ENCODE measurements around the gene GALC.

DNA sequence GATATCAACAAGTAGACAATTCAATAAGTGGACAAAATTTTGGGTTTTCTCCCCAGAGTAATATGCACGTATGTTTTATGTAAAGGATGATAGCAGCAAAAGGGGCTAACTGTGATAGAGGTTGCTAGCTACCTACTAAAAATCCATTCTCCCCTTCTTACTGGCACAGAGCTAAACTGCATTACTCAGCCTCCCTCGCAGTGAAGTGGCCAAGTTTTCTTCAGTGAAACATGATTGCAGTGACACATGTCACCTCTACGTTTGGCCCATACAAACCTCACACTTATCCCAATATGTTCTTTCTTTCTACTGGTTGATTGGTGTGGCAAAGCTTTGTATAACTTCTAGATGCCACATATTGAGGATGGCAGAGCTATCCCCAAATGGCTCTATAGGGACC lies 46.2 kb upstream of the GALC start:
- TF ChIP-seq, protein P1, sequence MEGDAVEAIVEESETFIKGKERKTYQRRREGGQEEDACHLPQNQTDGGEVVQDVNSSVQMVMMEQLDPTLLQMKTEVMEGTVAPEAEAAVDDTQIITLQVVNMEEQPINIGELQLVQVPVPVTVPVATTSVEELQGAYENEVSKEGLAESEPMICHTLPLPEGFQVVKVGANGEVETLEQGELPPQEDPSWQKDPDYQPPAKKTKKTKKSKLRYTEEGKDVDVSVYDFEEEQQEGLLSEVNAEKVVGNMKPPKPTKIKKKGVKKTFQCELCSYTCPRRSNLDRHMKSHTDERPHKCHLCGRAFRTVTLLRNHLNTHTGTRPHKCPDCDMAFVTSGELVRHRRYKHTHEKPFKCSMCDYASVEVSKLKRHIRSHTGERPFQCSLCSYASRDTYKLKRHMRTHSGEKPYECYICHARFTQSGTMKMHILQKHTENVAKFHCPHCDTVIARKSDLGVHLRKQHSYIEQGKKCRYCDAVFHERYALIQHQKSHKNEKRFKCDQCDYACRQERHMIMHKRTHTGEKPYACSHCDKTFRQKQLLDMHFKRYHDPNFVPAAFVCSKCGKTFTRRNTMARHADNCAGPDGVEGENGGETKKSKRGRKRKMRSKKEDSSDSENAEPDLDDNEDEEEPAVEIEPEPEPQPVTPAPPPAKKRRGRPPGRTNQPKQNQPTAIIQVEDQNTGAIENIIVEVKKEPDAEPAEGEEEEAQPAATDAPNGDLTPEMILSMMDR (IDR thresholded peaks at IDR 0.05; ENCODE audit: insufficient read depth, low read length, poor library complexity, severe bottlenecking) = no peak
- no peak for TF ChIP-seq EZH2phosphoT487 (conservative IDR thresholded peaks at IDR 0.05; ENCODE audit: low read length)
